Smooth muscle cell (in vitro differentiated cells): ENCODE data around the gene TEAD2. TPM values are rescaled to one million over a fixed set of nuclear protein-coding genes. Genes with fewer than 3 reads are reported as not detected.

Source experiments
- DNase-seq: peaks from one replicate; lab custom pipeline; 2025; ENCODE audit not compliant: unreplicated experiment; lab: John Stamatoyannopoulos, UW
- H2AFZ ChIP-seq: fragments of 200-600 bp; sonication (generic); 2 replicates; pipeline ENCODE4 v1.6.0; 2016; ENCODE audit warnings: antibody characterized with exemption, low read depth, mild to moderate bottlenecking
- H3F3A ChIP-seq: fragments of 200-600 bp; sonication (generic); 2 replicates; pipeline ENCODE4 v1.6.0; 2017; ENCODE audit warnings: antibody characterized with exemption, low read depth
- H3K27ac ChIP-seq: fragments of 200-600 bp; sonication (generic); 2 replicates; pipeline ENCODE4 v1.5.1; 2016; ENCODE audit warnings: low read depth, mild to moderate bottlenecking
- H3K27me3 ChIP-seq: fragments of 200-600 bp; sonication (generic); 2 replicates; pipeline ENCODE4 v1.6.1; 2016; ENCODE audit warnings: low read depth, mild to moderate bottlenecking
- H3K36me3 ChIP-seq: fragments of 200-600 bp; sonication (generic); 2 replicates; pipeline ENCODE4 v1.5.1; 2016; ENCODE audit warnings: low read depth
- H3K4me1 ChIP-seq: fragments of 200-600 bp; sonication (generic); 2 replicates; pipeline ENCODE4 v1.5.1; 2016; ENCODE audit warnings: low read depth
- H3K4me2 ChIP-seq: fragments of 200-600 bp; sonication (generic); 2 replicates; pipeline ENCODE4 v1.6.0; 2016; ENCODE audit warnings: mild to moderate bottlenecking
- H3K4me3 ChIP-seq: fragments of 200-600 bp; sonication (generic); 2 replicates; pipeline ENCODE4 v1.5.1; 2016; ENCODE audit warnings: mild to moderate bottlenecking
- H3K79me2 ChIP-seq: fragments of 200-600 bp; sonication (generic); 2 replicates; pipeline ENCODE4 v1.6.0; 2016; ENCODE audit warnings: low read depth, mild to moderate bottlenecking
- H3K9ac ChIP-seq: fragments of 200-600 bp; sonication (generic); 2 replicates; pipeline ENCODE4 v1.6.0; 2016; ENCODE audit warnings: low read depth
- H3K9me3 ChIP-seq: fragments of 200-600 bp; sonication (generic); replicated peaks from 2 replicates; pipeline ENCODE4 v1.5.1; 2016; ENCODE audit warnings: low read depth
- H4K20me1 ChIP-seq: fragments of 200-600 bp; sonication (generic); 2 replicates; pipeline ENCODE4 v1.6.0; 2016; ENCODE audit warnings: low read depth
- CTCF ChIP-seq: fragments of 200-600 bp; sonication (generic); IDR thresholded peaks from 2 replicates; pipeline ENCODE4 v1.5.1; 2017; ENCODE audit warnings: borderline replicate concordance, mild to moderate bottlenecking, antibody characterized with exemption; ENCODE audit not compliant: insufficient read depth, poor library complexity, severe bottlenecking
- WGBS: methylation state at CpG from one replicate; pipeline ENCODE4 v1.1.7; 2016; ENCODE audit warnings: low lambda C conversion rate; 5-methylcytosine and 5-hydroxymethylcytosine counted together
- polyA plus RNA-seq: library from polyadenylated mRNA; unstranded; fragments of >200 nt; fragmentation: Nextera tagmentation; extraction: Ambion mirVana; gene quantifications from 2 replicates; pipeline ENCODE4 v1.2.1, GENCODE V29; 2016
- total RNA-seq: library from RNA; depleted of rRNA; stranded (reverse); fragments of >200 nt; gene quantifications from 2 replicates; pipeline ENCODE4 v1.2.3, GENCODE V29; 2014

Gene TEAD2
- total RNA-seq (46.0 and 71.8 TPM in 2 replicates), polyA plus RNA-seq (55.3 and 58.5 TPM in 2 replicates)

- Histone ChIP-seq H3K9me3 (no peaks in the 10 kb centered on the region), H3K4me3 (peak within 1 kb of the TSS; percentile 76), H3K79me2 (peaks cover 41% of the 10 kb centered on the region), H3F3A (peaks cover 6% of the 10 kb centered on the region), H3K4me2 (peak within 1 kb of the TSS; percentile 95), H4K20me1 (peaks cover 6% of the 10 kb centered on the region), H3K27me3 (no peaks in the 10 kb centered on the region), H3K9ac (peak within 1 kb of the TSS; percentile 96), H3K4me1 (peaks cover 3% of the 10 kb centered on the region), H3K27ac (peak within 1 kb of the TSS; percentile 97), H2AFZ (peak within 1 kb of the TSS; percentile 75), H3K36me3 (no peaks in the 10 kb centered on the region)
- TF ChIP-seq CTCF: no peak
- WGBS: 2% methylated on average over 43 of the region's 52 CpGs
- DNase-seq: peak; percentile 59
Measured at GRCh38 chr19:49362048-49362928, at the start of gene TEAD2. TSS of gene TEAD2 (minus strand) at chr19:49362416. CDS start at chr19:49360075, 2,341 bp downstream.

- no peaks in the 10 kb centered on the region for H3K79me2 ChIP-seq
- no peaks in the 10 kb centered on the region for H3K9me3 ChIP-seq
- no peak for TF ChIP-seq CTCF
- H3K4me1 ChIP-seq: no peaks in the 10 kb centered on the region
- H3F3A ChIP-seq: no peaks in the 10 kb centered on the region
- no peak overlapping the region for H3K4me2 ChIP-seq
- no peak for DNase-seq
- no peaks in the 10 kb centered on the region for H3K27me3 ChIP-seq
- H3K27ac ChIP-seq: no peak overlapping the region
- no peak overlapping the region for H2AFZ ChIP-seq
- no peaks in the 10 kb centered on the region for H3K36me3 ChIP-seq
- no peak overlapping the region for H3K9ac ChIP-seq
- H3K4me3 ChIP-seq: no peak overlapping the region
- WGBS: 90% methylated on average over 3 of the region's 3 CpGs
- H4K20me1 ChIP-seq: no peaks in the 10 kb centered on the region
Measured at GRCh38 chr19:49411681-49412326, 49.6 kb upstream of the TEAD2 start.

GRCh38 chr19:49409441-49410029 lies 47.3 kb upstream of the TEAD2 start:
- no peaks in the 10 kb centered on the region for H3K36me3 ChIP-seq
- no peaks in the 10 kb centered on the region for H3K79me2 ChIP-seq
- no peak overlapping the region for H2AFZ ChIP-seq
- no peak overlapping the region for H3K4me2 ChIP-seq
- H3K9ac ChIP-seq: no peak overlapping the region
- H3K27me3 ChIP-seq: no peaks in the 10 kb centered on the region
- no peak overlapping the region for H3K4me3 ChIP-seq
- DNase-seq: no peak
- no peaks in the 10 kb centered on the region for H4K20me1 ChIP-seq
- H3K4me1 ChIP-seq: peaks cover 3% of the 10 kb centered on the region
- TF ChIP-seq CTCF: no peak
- H3K9me3 ChIP-seq: no peaks in the 10 kb centered on the region
- 93% methylated on average over 5 of the region's 5 CpGs for WGBS
- H3F3A ChIP-seq: no peaks in the 10 kb centered on the region
- no peak overlapping the region for H3K27ac ChIP-seq
